Gastroesophageal sphincter (tissue), 4 donors: Measurements from ENCODE around the gene CD200R1L. TPM values are rescaled to one million over a fixed set of nuclear protein-coding genes. Genes with fewer than 3 reads are reported as not detected.

ENCODE experiments used
- ATAC-seq: fragments of 150-250 bp; one replicate; pipeline ENCODE4 v1.9.1; 2016; ENCODE audit warnings: mild to moderate bottlenecking, moderate library complexity
- H3K27ac ChIP-seq, 4 donors: fragments of 200-600 bp; sonication (generic) in 3 of 4; 1 replicate in 3 of 4; 2 replicates in 1 of 4; pipeline ENCODE4 v1.5.1; 2016 to 2019
- H3K27me3 ChIP-seq: fragments of 200-600 bp; sonication (generic); one replicate; pipeline ENCODE4 v1.5.1; 2019
- H3K36me3 ChIP-seq, 2 donors: fragments of 200-600 bp; sonication (generic); one replicate each; pipeline ENCODE4 v1.5.1; 2019; ENCODE audit warnings: control low read depth in 1 of 2
- H3K4me1 ChIP-seq, 3 donors: fragments of 200-600 bp; sonication (generic); 1 replicate in 2 of 3; 2 replicates in 1 of 3; pipeline ENCODE4 v1.5.1; 2016 to 2019; ENCODE audit warnings: control low read depth in 2 of 3
- H3K4me3 ChIP-seq, 2 donors: fragments of 200-600 bp; sonication (generic); one replicate each; pipeline ENCODE4 v1.5.1; 2019; ENCODE audit warnings: mild to moderate bottlenecking in 1 of 2, moderate library complexity in 1 of 2
- H3K9me3 ChIP-seq, 3 donors: fragments of 200-600 bp; sonication (generic); one replicate each; pipeline ENCODE4 v1.5.1; 2017 to 2019; ENCODE audit warnings: control low read depth in 2 of 3
- EP300 ChIP-seq: sonication (generic); formaldehyde crosslinking; IDR thresholded peaks from one replicate; pipeline ENCODE4 v1.6.1; 2017; ENCODE audit warnings: antibody characterized with exemption, mild to moderate bottlenecking
- POLR2A ChIP-seq, 2 donors: fragments of 450-650 bp; IDR thresholded peaks; one replicate each; pipeline ENCODE4 v1.6.1; 2017; ENCODE audit warnings: antibody characterized with exemption in 2 of 2, mild to moderate bottlenecking in 2 of 2, moderate library complexity in 1 of 2
- POLR2AphosphoS5 ChIP-seq: sonication (generic); formaldehyde crosslinking; IDR thresholded peaks from one replicate; pipeline ENCODE4 v1.6.1; 2017; ENCODE audit warnings: antibody characterized with exemption
- WGBS, 2 donors: methylation state at CpG; one replicate each; pipeline ENCODE4 v1.1.5; 2018; ENCODE audit warnings: low coverage in 1 of 2; 5-methylcytosine and 5-hydroxymethylcytosine counted together
- total RNA-seq, 4 donors: library from RNA; depleted of rRNA; stranded (reverse); fragments of >200 nt; gene quantifications; one replicate each; pipeline ENCODE4 v1.1.0, GENCODE V29; 2016
- TF ChIP-seq, protein P1 (sequence below), 4 experiments: fragments of 200-600 bp in 2 of 4; fragments of 450-650 bp in 2 of 4; sonication (generic) in 1 of 4; IDR thresholded peaks; one replicate each; pipeline ENCODE4 v1.5.1; 2017 to 2019; ENCODE audit warnings: antibody characterized with exemption in 4 of 4, mild to moderate bottlenecking in 2 of 4, moderate library complexity in 2 of 4

CD200R1L gene
- total RNA-seq, 4 donors from 2014 or later, result not detected

DNA sequence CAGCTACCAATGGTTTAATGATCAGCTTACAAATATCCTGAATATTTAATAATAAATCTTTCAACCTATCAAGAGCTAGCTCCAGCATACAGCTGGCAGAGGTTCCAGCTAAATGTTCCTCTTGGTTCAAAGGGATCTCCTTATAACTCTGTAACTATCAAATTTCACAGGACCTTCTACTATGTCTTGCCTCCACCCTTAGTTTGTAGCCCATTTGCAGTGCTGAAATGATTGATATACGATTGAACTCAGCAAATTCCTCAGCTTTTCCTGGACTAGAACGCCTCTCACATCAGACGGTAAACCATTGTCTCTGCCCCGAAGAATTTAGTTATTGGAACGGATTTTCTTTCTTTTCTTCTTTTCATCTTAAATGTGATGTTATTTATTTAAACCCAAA lies 41.5 kb downstream of the CD200R1L start:
- no peak for TF ChIP-seq EP300
- TF ChIP-seq POLR2A (IDR thresholded peaks at IDR 0.05), result no peak
- TF ChIP-seq POLR2AphosphoS5, result no peak
- TF ChIP-seq, protein P1, sequence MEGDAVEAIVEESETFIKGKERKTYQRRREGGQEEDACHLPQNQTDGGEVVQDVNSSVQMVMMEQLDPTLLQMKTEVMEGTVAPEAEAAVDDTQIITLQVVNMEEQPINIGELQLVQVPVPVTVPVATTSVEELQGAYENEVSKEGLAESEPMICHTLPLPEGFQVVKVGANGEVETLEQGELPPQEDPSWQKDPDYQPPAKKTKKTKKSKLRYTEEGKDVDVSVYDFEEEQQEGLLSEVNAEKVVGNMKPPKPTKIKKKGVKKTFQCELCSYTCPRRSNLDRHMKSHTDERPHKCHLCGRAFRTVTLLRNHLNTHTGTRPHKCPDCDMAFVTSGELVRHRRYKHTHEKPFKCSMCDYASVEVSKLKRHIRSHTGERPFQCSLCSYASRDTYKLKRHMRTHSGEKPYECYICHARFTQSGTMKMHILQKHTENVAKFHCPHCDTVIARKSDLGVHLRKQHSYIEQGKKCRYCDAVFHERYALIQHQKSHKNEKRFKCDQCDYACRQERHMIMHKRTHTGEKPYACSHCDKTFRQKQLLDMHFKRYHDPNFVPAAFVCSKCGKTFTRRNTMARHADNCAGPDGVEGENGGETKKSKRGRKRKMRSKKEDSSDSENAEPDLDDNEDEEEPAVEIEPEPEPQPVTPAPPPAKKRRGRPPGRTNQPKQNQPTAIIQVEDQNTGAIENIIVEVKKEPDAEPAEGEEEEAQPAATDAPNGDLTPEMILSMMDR (IDR thresholded peaks at IDR 0.05), result no peak
- no peak for ATAC-seq
- WGBS, 2 donors, result 92 to 93% methylated on average over 5 of the region's 5 CpGs
- Histone ChIP-seq H3K4me1 (no peaks in the 10 kb centered on the region), H3K36me3 (no peaks in the 10 kb centered on the region), H3K4me3 (no peak overlapping the region), H3K27ac (no peak overlapping the region), H3K27me3 (no peaks in the 10 kb centered on the region), H3K9me3 (no peaks in the 10 kb centered on the region)

DNA sequence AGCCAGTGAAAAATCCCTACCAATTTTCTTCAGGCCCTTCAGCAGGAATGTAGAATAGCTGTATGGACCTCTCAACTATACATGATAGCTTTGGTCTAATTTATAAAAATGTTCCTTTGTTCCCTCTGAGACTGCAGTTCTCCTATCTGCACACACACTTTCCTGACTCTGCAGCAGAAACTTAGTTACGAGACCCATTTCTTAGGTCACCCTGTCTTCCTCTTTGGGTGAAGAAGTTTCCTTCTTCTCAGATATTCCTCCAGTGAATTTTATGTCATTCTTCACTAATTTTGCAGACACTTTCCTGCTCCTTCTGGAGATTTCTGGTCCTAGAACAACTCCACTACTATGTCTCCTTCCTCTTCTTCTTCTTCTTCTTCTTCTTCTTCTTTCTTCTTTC lies 42.6 kb downstream of the CD200R1L start:
- Histone ChIP-seq H3K36me3 (no peaks in the 10 kb centered on the region), H3K4me3 (no peak overlapping the region), H3K27me3 (no peaks in the 10 kb centered on the region), H3K4me1 (no peaks in the 10 kb centered on the region), H3K9me3 (no peaks in the 10 kb centered on the region), H3K27ac (no peak overlapping the region)
- TF ChIP-seq, protein P1 (IDR thresholded peaks at IDR 0.05), result no peak
- TF ChIP-seq POLR2AphosphoS5 (no peak), POLR2A (IDR thresholded peaks at IDR 0.05) (no peak), EP300 (no peak)
- 85 to 100% methylated on average over 1 of the region's 1 CpG for WGBS, 2 donors
- no peak for ATAC-seq

DNA sequence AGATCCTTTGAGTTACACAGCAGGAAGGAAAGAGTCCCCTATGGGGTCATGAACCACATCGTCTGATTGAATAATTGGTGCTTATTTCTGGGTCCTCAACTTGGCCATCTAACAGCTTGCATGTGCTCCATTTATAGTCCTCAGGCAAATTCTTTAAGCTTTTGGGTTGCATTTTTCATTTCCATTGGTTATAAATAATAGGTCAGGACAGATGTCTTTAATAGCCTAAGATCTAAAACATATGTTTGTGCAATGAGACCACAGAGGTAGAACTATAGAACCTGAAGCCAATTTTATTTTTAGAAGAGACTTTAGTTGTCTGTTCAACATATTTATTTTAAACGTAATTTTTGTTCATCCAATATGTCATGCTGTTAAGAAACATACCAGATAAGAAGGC lies 43.2 kb downstream of the CD200R1L start:
- 25 to 56% methylated on average over 2 of the region's 2 CpGs for WGBS, 2 donors

DNA sequence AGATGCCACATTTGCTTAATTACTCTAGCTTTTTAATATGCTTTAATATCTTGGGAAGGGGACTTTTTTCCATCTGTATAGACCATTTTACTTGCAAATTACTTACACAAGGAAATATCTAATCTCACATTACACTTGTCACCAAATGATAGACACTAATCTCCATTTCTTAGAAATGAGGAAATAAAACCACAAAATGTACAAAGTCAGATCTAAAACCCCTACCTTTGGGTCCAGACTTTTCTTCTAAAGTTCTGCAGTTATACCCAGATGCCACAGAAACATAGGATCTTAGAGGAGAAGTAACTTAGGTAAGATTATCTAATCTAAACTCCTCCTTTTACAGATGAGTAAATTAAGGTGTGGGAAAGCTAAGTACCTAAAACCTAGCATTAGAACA lies 44.3 kb downstream of the CD200R1L start:
- Histone ChIP-seq H3K27me3 (no peaks in the 10 kb centered on the region), H3K36me3 (no peaks in the 10 kb centered on the region), H3K27ac (no peak overlapping the region), H3K9me3 (no peaks in the 10 kb centered on the region), H3K4me3 (no peak overlapping the region), H3K4me1 (no peaks in the 10 kb centered on the region)
- ATAC-seq, result no peak
- TF ChIP-seq EP300 (no peak), POLR2AphosphoS5 (no peak), POLR2A (IDR thresholded peaks at IDR 0.05) (no peak)
- TF ChIP-seq, protein P1 (IDR thresholded peaks at IDR 0.05), result no peak

More for the DNA sequence above, 43.2 kb downstream of the CD200R1L start:
- H3K27me3 ChIP-seq, result no peaks in the 10 kb centered on the region
- H3K27ac ChIP-seq, result no peak overlapping the region
- no peaks in the 10 kb centered on the region for H3K36me3 ChIP-seq
- no peak for ATAC-seq
- H3K4me1 ChIP-seq, result no peaks in the 10 kb centered on the region
- no peaks in the 10 kb centered on the region for H3K9me3 ChIP-seq
- no peak overlapping the region for H3K4me3 ChIP-seq
- TF ChIP-seq POLR2A (IDR thresholded peaks at IDR 0.05) (no peak), EP300 (no peak), POLR2AphosphoS5 (no peak)
- TF ChIP-seq, protein P1 (IDR thresholded peaks at IDR 0.05), result no peak

DNA sequence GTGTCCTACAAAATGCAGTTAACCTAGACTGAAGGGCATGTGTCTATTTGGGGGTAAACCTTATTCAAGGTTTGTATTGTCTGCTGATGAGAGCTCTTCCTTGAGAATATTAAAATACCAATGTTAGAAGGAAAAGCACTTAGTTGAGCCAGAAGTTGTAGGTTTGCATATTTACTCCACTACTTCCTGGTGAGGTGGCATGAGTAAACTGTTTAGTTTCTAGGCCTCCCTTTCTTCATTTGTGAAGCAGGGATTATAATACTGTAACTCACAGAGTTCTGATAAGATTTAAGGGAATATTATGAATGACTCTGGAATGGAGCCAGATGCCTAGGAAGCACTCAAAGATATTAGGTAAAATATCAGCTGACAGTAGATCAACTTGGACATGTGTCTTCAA lies 46.7 kb downstream of the CD200R1L start:
- Histone ChIP-seq H3K4me3 (no peak overlapping the region), H3K4me1 (no peaks in the 10 kb centered on the region), H3K27me3 (no peaks in the 10 kb centered on the region), H3K9me3 (no peaks in the 10 kb centered on the region), H3K27ac (no peak overlapping the region), H3K36me3 (no peaks in the 10 kb centered on the region)
- no peak for TF ChIP-seq POLR2AphosphoS5
- no peak for TF ChIP-seq POLR2A (IDR thresholded peaks at IDR 0.05)
- TF ChIP-seq EP300, result no peak
- ATAC-seq, result no peak
